SK-N-SH treated with all-trans-retinoic acid at 6 μM for 48 hours (cell line): ENCODE measurements around the gene MAP3K6.

Source experiments
- ARNTL ChIP-seq: fragments of 450-650 bp; formaldehyde crosslinking; IDR thresholded peaks from 2 replicates; pipeline ENCODE4 v1.5.0; 2020; ENCODE audit warnings: low read depth, mild to moderate bottlenecking, moderate library complexity, borderline replicate concordance
- CSRNP3 ChIP-seq: fragments of 250-450 bp; sonication (Bioruptor Pico); IDR thresholded peaks from 2 replicates; pipeline ENCODE4 v1.5.1; 2021; ENCODE audit warnings: mild to moderate bottlenecking, moderate library complexity
- GLIS3 ChIP-seq: fragments of 250-450 bp; sonication (Bioruptor Pico); IDR thresholded peaks from 2 replicates; pipeline ENCODE4 v1.5.0; 2020; ENCODE audit warnings: mild to moderate bottlenecking, moderate library complexity
- PATZ1 ChIP-seq: fragments of 250-450 bp; sonication (Bioruptor Pico); IDR thresholded peaks from 2 replicates; pipeline ENCODE4 v1.8.0; 2020; ENCODE audit warnings: mild to moderate bottlenecking, moderate library complexity, borderline replicate concordance
- POU6F1 ChIP-seq: fragments of 250-450 bp; sonication (Bioruptor Pico); IDR thresholded peaks from 2 replicates; pipeline ENCODE4 v1.8.0; 2021; ENCODE audit warnings: low read depth, mild to moderate bottlenecking, moderate library complexity, borderline replicate concordance
- PPARA ChIP-seq: fragments of 250-450 bp; sonication (Bioruptor Pico); IDR thresholded peaks from 2 replicates; pipeline ENCODE4 v1.5.0; 2020; ENCODE audit warnings: mild to moderate bottlenecking, borderline replicate concordance
- RARB ChIP-seq: fragments of 250-450 bp; sonication (Bioruptor Pico); IDR thresholded peaks from 2 replicates; pipeline ENCODE4 v1.8.0; 2021; ENCODE audit warnings: mild to moderate bottlenecking, moderate library complexity
- SNAI2 ChIP-seq: fragments of 250-450 bp; sonication (Bioruptor Pico); IDR thresholded peaks from 2 replicates; pipeline ENCODE4 v1.5.0; 2020; ENCODE audit warnings: mild to moderate bottlenecking, moderate library complexity
- TCF4 ChIP-seq: fragments of 250-450 bp; sonication (Bioruptor Pico); IDR thresholded peaks from 2 replicates; pipeline ENCODE4 v1.8.0; 2021; ENCODE audit warnings: mild to moderate bottlenecking, moderate library complexity, borderline replicate concordance
- ZFP3 ChIP-seq: fragments of 250-450 bp; sonication (Bioruptor Pico); IDR thresholded peaks from 2 replicates; pipeline ENCODE4 v1.5.0; 2020; ENCODE audit warnings: mild to moderate bottlenecking, moderate library complexity
- ZNF565 ChIP-seq: fragments of 450-650 bp; formaldehyde crosslinking; conservative IDR thresholded peaks from 2 replicates; pipeline ENCODE4 v1.5.0; 2020; ENCODE audit warnings: low read depth, mild to moderate bottlenecking, moderate library complexity
- ZNF8 ChIP-seq: fragments of 450-650 bp; formaldehyde crosslinking; IDR thresholded peaks from 2 replicates; pipeline ENCODE4 v1.5.0; 2020; ENCODE audit warnings: mild to moderate bottlenecking, moderate library complexity

- TF ChIP-seq PPARA: no peak
- TF ChIP-seq GLIS3: no peak
- no peak for TF ChIP-seq RARB (CRISPR knock-in tag)
- TF ChIP-seq TCF4 (CRISPR knock-in tag): no peak
- no peak for TF ChIP-seq PATZ1 (CRISPR knock-in tag)
- no peak for TF ChIP-seq SNAI2 (CRISPR knock-in tag)
- no peak for TF ChIP-seq ZNF8 (CRISPR knock-in tag)
- no peak for TF ChIP-seq CSRNP3 (CRISPR knock-in tag)
- TF ChIP-seq ARNTL: no peak
- no peak for TF ChIP-seq ZFP3 (CRISPR knock-in tag)
- no peak for TF ChIP-seq POU6F1 (CRISPR knock-in tag)
- no peak for TF ChIP-seq ZNF565 (CRISPR knock-in tag)
Observed at GRCh38 chr1:27325286-27325685, 41.5 kb downstream of the MAP3K6 start.
